HS-27A (cell line): ENCODE data around the gene GMPR.
"Not testable (repeated sequence)": the region's sequence is repeated elsewhere in the genome, so short reads cannot be mapped to it uniquely, and the experiment has no call there.

Source experiments
- DNase-seq: peaks from one replicate; pipeline ENCODE4 v3.0.0-alpha.2; 2012; ENCODE audit warnings: low read depth, missing footprints

The GMPR gene

GRCh38 chr6:16225062-16225731, 13.2 kb upstream of the GMPR start:
- not testable (repeated sequence) for DNase-seq

GRCh38 chr6:16226117-16227047, 12.0 kb upstream of the GMPR start:
- not testable (repeated sequence) for DNase-seq

- no peak for DNase-seq
Measured at GRCh38 chr6:16227048-16227562, 11.3 kb upstream of the GMPR start.

GRCh38 chr6:16227605-16228004, 10.8 kb upstream of the GMPR start:
- DNase-seq = no peak

- DNase-seq = no peak
Measured at GRCh38 chr6:16228043-16228442, 10.3 kb upstream of the GMPR start.

GRCh38 chr6:16228709-16229665, 9.4 kb upstream of the GMPR start:
- DNase-seq = no peak

GRCh38 chr6:16229700-16230099, 8.7 kb upstream of the GMPR start:
- no peak for DNase-seq

GRCh38 chr6:16230953-16231352, 7.4 kb upstream of the GMPR start:
- no peak for DNase-seq

GRCh38 chr6:16232086-16232485, 6.3 kb upstream of the GMPR start:
- DNase-seq = no peak

GRCh38 chr6:16236009-16236501, 2.3 kb upstream of the GMPR start:
- DNase-seq = no peak

- no peak for DNase-seq
Measured at GRCh38 chr6:16236631-16237199, 1.7 kb upstream of the GMPR start.

- no peak for DNase-seq
Measured at GRCh38 chr6:16237242-16237641, 1.1 kb upstream of the GMPR start.

- no peak for DNase-seq
Measured at GRCh38 chr6:16238963-16239797, 793 bp downstream of the GMPR start.

GRCh38 chr6:16239798-16240123, 1.4 kb downstream of the GMPR start:
- peak; percentile 47 for DNase-seq

GRCh38 chr6:16240589-16241320, 2.4 kb downstream of the GMPR start:
- no peak for DNase-seq

GRCh38 chr6:16241321-16241689, 2.9 kb downstream of the GMPR start:
- DNase-seq = no peak

- peak; percentile 22 for DNase-seq
Measured at GRCh38 chr6:16243055-16243454, 4.7 kb downstream of the GMPR start.

- no peak for DNase-seq
Measured at GRCh38 chr6:16243664-16244063, 5.3 kb downstream of the GMPR start.

GRCh38 chr6:16244446-16244845, 6.1 kb downstream of the GMPR start:
- no peak for DNase-seq

GRCh38 chr6:16244869-16245451, 6.6 kb downstream of the GMPR start:
- DNase-seq = no peak
